Stimulated activated CD8-positive, alpha-beta memory T cell treated with anti-CD3 and anti-CD28 coated beads, Interleukin-4, amount 100 ng/mL, for 24 hours (primary cell): ENCODE data around the gene IL9.

Experiments used
- DNase-seq: peaks from one replicate; pipeline ENCODE4 v3.0.0-alpha.2; 2020; ENCODE audit warnings: low read depth

The IL9 gene

DNA sequence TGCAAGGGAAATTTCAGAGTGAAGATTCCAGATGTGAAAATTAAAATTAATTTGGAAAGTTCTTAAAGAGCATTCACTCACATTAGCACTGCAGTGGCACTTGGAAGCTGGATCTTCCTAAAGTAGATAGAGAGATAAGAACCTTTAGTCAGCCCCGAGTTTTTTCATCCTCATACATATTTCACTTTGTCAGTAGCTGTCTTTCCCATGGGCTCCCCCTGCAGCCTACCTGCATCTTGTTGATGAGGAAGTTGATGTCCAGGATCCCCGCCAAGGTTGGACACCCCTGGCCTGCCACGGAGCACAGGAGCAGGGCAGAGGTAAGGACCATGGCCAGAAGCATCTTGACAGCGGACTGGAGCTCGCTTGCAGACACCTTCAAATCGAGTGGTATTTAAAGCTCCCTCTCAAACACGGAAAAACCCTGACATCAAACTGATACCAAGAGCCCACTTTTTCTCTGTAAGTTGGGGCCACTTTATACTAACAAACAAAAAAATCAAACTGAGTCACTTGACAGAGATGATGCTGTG, at the start of gene IL9:
TSS of gene IL9 (minus strand) at position 368 of the 533 bp plus-strand sequence. CDS start at position 343, 25 bp downstream.
- DNase-seq, result no peak

DNA sequence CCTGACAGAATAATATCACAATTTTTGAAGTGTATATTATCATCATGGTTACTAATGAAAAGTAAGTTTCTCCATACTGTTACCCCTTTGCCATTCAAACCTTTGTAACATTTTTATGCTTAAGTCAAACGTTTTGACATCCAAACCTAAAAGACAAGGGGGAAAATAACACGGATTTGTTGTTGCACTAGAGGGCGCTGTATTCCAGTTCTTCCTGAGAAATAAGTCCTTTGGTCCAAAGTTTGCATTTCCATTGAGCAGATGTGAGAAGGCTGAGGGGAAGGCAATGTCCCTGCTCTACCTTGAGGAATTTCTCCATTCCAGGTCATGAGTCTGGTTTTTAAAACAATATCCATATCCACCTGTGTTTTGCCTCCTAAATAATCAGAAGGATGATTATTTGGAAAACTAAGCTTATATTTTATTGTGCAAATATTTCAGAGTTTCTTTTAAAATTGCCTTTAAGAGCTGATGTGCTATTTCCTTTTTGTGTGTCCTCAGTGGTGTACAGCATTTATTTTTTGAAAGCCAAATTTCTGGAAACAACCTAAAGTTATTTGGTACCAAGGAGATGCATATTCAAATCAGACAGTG, 49.4 kb upstream of the IL9 start:
- no peak for DNase-seq

DNA sequence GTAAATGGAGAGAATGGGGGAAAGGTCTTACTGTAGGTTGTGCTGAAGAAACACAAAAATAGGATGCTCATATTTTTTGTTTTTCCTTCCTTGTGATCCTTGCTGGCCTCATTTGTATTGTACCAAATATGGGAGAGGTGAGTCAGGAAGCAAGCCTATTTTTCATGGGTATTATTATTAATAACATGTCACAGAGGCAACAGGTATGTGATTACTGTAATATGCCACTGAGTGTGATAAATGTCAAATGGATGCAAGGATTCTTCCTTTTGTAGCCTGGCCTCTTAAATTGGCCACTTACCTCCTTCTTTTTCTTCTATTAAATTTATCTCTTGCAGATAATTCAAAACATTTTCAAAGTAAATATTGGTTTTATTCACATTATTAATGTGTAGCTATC, 48.9 kb upstream of the IL9 start:
- no peak for DNase-seq

DNA sequence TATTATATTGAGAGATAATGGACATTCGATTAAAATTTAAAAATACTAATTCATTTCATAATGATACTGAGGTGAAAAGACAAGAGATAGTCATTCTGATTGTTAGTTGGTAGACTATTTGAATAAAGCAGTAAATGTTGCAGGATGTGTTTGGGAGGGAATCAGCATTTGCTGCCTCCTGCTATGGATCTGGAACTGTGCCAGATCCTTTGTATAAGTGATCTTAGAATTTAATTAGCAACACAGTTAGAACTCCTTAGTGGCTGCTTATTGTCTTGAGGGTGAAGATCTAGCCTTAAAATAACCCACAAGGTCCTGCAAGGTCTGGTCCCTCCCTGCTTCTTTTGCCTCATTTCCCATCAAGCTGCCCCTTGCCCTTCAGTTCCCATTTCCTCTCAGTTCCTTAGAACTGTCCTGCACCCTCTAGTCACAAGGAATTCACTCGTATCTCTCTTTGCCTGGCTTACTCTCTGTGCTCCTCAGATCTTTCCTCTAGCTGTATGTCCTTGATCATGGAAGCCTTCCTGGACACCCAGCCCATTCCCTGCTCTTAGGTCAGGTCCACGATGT, 46.6 kb upstream of the IL9 start:
- DNase-seq, result no peak

DNA sequence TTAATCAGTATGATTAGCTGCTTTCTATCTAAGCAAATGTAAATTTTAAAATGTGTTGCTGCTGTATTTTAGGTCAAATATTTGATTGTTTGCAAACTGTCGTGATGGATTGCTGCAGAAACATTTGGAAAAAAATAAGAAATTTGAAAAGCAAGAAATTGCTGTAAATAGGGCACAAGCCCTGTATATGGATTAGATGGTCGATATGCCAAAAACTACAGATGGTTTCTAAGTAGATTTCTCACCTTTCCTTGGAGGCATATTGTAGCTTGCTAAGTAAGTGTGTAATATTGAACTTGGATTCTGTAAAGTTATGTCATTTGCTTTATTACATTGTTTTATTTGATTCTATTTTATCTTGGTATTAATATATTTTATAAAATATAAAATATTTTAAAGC, 46.1 kb upstream of the IL9 start:
- DNase-seq, result no peak

DNA sequence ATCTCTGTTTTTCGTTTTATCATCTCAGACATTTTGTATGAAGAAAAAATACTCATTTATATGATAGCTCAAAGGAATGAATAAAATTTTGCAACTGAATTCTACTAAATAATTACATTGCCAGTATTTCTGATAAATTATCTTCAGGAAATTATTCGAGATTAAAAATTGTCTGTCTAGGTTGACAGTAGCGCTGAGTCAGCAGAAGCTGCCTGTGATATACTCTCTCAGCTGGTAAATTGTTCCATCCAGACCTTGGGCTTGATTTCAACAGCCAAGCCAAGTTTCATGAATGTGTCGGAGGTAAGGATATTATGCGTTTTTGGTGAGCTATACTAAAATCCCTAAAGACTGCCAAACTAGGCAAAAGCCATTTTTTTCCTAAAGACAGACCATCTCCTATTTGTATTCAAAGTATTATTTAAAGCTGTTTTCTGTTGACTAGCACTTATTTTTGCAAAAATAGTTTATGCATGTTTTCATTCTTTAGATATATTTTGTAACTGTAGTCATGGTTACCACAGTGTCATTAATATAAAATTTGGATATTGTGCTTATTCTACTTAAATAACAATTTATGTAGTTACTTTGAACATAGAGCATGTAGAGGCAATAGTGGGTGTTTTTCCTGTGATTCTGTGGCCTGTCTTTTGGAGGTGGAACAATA, 41.7 kb upstream of the IL9 start:
- no peak for DNase-seq

DNA sequence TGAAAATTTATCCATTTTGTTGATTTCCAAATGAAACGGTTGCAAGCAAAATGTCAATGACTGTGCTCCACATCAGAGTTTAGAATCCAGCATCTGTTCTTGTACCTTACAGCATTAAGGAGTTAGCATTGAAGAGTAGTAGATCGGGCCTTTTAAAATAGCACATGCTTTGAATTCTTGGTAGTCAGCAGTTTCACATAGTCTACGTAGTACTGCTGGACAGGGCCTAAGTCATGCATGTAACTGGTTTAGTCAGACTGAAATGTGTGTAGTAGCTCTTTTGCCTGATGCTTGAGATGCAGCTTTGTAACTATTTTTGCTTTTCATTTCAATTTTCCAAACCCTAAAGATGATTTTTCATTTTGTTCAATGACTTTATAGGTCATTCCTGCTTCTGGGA, 39.3 kb upstream of the IL9 start:
- DNase-seq, result no peak

DNA sequence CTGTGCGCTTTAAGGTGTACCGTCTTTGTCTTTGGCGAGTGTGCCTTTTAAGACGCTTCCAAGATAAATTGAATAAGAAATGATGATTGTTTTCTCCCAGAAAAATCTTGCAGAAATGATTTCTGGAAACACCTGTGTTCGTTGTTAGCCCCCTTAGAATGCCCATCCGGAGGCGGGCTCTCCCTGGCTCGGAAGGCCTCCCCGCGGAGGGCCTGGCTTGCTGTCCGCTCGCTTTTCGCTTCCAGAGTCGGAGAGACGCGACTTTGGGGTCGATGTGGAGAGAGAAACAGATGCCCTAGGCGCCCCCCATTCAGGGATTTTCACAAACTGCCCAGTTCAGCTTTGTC, 35.3 kb upstream of the IL9 start:
- DNase-seq, result no peak

DNA sequence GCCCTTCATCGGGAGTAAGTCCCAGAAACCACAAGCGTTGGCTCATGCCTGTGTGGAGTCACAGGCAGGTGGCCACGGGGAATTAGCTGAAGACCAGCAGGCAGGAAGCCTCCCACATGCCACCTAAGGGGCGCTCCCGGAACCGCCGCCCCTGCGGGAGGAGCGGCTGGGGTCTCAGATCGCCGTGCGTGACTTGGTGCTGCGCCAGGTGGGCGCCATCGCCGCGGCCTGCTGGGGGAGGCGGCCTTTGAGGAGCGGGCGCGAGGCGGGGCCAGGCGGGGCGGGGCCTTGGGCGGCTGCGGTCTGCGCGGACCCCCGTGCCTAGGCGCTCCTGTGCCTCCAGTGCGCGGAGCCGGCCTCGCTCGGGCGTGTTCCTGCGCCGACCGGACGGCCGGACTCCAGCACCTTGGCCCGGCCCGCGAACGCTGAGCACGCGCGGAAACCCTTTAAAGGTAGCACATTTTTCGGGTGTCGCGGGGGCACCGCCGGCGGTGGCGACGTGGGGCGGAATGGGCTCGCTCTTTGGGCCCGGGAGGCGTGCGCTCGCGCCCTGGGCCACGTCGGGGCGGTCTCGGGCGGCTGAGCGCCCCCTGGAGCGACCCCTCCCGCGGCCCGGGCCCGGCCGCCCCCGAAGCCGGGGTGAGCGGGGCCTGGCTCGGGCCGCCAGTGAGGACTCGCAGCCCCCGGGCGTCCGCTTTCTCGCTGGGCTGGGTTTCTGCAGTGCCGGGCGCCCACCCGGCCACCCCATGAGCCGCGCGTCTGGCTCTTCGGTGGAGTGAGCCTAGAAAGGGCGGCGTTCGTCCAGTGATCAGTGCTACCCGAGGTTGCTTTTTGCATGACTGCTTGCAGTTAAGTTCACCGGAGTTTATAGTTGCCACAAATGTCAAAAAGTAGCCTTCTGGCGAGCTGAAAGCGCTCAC, 34.6 kb upstream of the IL9 start:
- no peak for DNase-seq

DNA sequence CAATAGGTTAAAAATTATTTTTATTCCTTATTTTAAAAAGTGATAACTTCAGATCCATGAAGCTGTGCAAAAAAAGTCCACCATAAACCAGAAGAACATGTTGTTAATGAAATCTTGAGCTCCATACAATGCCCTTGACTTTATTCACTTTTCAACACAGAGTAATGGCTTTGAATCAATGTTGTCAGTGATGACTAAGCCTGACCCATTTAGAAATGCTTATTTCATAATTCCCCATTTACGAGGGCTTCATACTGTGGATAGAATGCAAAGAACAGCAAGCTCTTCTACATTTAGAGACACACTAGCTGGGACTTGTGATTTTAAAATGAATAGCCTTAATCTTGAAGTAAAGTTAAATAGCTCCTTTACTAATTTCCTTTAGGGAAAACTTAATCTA, 25.7 kb upstream of the IL9 start:
- no peak for DNase-seq

DNA sequence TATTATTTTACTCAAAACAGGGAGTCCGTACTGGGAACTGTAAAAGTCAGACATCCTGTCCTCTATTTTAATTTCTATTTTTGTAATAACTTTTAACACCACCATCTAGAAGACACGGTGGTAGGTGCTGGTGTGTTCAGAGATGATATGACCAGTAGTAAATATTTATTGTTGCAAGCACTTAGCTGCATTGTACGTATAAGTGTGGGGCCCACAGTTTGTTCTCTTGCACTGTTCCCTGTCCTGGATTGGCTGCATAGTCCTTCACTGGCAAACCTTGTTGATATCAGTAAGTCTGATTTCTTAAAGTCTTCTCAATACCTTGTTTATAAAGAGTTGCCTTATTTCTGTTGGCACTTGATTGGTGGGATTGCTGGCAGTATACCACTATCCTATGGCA, 24.6 kb upstream of the IL9 start:
- DNase-seq, result no peak

DNA sequence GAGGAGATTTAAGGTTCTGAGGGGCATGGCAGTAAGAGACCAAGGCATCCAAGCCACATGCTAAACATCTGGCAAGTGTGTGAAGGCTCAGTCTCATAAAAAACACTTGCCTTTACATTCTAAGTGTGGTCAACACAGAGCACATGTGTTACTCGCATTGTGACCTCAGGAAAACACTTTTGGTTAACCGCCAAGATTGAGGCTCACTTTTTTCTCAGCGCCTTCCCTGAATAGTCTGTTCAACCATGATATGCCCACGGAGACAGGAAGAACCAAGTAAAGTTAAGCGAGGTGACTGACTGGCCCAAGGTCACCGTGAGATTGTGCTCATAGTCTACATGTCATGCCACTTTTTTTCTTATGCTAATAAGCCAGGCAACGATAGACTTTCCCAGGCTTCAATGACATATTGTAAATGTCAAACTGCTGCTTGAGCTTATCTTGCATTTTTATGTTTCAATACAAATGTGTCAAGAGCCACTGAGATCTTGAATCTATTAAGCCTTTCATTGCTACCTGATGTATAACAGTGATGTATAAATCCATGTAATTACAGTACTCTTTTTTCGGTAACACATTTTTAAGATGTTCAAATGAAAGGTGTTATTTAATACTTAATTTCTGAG, 21.1 kb upstream of the IL9 start:
- DNase-seq, result no peak

DNA sequence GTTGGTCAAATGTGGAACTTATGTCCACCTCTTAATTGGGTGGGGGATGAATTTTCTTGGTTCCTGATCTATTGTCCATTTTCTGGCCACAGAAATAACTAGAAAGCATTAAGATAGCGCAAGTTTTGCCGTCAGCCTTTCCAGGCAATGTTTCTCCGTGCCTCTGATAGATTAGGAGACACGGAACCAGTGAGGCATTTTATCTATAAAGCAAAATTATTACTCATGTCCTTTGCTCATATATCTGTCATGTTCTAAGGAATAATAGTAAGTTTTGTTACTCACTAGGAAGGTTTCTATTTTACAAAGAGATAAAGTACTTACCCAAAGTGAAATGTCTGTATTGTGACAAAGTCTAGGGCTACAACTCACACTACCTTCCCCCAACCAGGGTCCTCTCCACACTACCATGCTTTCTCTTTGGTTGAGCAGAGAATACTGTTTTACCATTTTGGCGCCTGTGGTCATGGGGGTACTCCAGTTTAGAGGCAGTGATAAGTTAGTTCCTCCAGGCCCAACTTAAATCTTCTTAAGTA, 19.9 kb upstream of the IL9 start:
- no peak for DNase-seq

DNA sequence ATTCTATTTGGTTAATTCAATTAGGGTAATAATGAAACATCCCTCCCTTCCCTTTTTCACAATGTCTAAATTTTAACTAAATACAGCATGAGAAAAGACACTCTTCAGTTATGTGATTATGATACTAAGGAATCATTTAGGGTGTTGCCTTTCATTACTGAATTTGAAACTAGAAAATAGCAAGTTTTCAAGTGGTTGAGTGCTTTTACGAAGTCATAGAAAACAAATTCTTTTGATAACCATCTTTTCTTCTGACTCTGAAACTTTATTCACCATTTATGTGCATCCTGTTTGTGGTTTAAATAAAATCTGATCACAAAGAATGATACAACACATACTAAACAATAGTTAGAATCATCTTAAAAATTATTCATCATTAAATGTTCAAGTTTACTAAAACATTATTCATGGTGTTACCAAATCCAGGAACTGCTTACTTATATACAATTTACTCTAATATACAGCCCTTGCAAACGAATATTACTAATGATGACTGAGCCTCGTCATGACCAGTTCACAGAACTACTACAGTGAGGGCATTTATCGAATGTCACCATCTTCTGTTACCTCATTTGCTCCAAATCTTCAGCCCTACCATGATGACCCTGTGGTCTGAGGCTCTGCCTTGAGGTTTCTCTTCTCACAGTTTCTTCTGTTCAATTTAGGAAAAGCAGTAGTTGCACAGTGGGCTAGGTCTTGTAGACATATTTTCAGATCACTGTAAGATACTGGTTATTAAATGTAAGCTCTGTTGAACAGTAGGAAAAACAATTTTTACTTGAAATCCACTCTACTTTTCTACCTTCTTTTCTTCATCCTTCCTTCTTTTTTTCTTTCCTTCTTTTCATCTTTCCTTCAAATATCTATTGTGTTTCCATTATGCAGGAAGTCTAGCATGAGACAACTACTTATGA, 18.3 kb upstream of the IL9 start:
- DNase-seq, result no peak

DNA sequence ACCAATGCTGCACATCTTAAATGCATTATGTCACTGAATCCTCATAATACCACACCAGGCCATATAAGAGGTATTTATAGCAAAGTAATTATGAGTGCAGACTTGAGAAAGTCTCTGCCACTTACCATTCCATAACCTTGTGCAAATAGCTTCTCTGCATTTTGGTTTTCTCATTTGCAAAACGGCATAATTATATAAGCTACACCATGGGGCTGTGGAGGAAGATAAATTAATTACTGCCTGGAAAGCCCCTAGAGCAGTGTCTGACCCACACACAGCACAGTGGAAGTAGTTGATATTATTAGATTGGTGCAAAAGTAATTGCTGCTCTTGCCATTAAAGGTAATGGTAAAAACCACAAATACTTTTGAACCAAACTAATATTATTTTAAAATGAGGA, 9.5 kb upstream of the IL9 start:
- no peak for DNase-seq

DNA sequence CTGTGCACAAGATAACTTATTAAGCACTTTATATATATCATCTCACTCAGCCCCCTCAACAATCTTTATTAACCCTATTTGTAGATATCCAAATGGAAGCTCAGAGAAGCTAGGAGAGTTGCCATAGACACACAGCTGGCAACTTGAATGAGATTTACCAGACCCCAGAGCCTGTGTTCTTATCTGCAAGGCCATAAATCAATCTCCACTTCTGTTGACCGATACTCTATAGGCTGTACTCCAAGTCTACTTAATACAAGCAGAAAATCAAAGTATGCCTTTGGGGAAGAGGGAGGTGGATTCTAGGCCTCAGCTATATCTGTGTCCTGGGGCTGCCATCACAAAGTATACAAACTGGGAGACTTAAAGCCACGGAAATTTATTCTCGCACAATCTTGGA, 6.0 kb upstream of the IL9 start:
- no peak for DNase-seq

DNA sequence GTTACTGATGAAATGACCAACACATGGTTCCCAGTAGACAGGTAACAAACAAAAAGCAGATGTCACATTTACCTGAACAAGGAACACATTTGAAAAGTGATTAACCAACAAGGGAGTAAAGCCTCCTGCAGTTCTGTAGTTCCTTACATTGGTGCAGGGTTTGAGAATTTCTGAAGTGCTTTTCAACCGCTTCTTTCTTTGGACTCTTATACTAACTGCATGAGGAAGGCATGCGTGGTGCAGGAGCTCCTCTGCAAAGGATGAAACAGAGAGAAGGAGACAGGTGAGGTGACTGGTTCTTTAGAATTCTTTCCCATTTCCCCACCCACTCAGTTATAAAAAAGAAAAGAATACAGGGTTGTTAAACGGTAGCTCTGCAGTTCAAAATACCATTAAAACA, 4.6 kb upstream of the IL9 start:
- DNase-seq, result no peak

DNA sequence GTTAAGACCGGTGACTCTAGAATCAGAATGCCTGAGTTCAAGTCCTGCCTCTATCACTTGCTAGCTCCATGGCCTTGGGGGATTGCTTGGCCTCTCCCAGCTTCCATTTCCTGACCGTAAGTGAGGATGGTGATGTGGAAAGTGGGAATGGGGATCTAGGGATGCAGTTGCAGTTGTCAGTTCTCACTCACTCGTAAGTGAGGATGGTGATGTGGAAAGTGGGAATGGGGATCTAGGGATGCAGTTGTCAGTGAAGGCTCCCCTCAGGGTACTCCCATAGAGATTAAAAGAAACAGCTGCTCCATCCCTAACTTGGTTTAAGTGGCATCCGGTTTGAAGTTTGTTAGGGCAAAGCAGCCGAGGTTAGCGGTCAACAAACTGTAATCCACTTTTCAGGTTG, 3.0 kb upstream of the IL9 start:
- no peak for DNase-seq

DNA sequence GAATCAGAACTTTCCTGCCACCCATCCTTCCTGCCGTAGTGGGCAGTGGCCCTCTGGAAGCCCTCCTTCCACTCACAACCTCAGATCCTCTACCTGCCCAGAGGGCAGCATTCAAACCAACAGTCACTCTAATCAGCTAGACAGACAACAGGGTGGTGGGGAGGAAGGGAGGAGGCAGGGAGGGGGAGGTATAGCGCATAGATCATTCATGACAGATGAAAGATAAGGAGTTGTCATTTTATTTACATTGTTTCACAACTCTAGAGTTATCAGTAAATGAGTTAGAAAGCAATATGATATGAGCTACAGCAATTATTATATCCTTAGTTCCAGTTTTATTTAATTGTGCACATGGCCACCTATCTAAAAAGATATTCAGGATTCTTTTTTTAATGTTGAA, 852 bp downstream of the IL9 start:
- no peak for DNase-seq

DNA sequence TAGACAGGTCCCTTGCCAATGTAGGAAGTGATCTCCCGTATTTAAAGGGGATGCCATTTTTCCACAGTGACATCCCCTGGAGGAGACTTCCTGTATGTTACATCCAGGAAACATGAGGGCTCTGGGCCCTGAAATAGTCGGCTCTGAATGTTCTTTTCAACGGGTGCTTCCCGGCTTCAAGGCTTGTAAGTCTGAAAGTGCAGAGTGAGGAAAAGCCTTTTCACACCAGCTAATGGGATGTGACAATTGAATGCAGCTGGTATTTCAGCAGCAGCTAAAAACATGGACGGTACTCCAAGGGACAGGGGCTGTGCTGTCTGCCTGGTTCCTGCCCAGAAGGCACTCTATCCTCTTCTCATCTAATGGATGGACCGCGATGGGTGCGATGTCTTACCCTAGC, 1.4 kb downstream of the IL9 start:
- no peak for DNase-seq

DNA sequence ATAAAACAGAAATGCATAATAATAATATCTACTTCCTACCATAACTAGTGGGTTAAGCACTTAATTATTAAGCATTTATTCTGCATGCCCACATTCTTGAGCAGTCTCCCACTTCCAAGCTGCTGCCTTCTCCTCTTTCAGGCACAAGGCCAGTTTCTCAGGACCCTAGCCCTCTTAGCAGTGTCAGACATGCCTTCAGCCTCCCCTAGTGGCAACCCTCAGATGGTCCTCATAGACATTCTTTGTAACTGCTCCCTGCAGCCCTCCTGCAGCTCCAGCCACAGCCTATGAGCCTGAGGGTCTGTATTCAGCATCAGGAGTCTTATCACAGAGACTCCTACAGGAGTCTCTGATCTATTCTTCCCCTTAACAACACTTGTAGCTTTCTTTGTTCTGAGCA, 3.9 kb downstream of the IL9 start:
- DNase-seq, result no peak
